Measurements from ENCODE around the gene FBRSL1.
A peak's percentile ranks its signal among the peaks of the same experiment; 100 is the strongest.

FBRSL1 gene

DNA sequence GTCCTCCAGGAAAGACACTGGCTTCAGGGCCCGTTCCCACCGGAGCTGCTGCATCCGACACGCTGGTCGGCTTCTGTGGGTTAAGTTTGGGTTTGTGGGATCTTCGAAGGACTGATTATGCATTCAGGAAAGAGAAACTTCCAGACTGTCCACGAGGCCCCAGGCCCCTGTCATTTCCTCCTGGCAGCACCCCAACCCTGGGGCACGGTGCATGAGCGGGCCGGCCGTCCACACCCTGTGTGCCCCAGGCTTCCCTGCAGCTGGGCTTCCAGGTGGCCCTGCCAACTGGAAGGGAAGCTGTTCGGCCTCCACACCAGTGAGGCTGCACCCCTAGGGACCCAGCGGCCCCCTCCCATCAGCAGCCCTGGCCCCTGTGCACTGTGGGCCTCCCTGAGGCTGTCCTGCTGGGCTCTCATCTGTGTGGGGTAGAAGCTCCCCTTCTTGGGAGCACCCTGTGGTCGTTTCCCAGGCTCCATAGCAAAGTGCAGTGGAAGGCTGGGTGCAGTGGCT is 9.3 kb upstream of the FBRSL1 start:
- no peak for DNase-seq (ENCODE audit: low read depth)
- no peak overlapping the region for H3K4me3 ChIP-seq (ENCODE audit: low read depth, low read length)

GRCh38 chr12:132481345-132481744 is 8.6 kb upstream of the FBRSL1 start:
- no peak overlapping the region for H3K4me3 ChIP-seq (ENCODE audit: low read depth, low read length)
- DNase-seq (ENCODE audit: low read depth) = no peak

DNA sequence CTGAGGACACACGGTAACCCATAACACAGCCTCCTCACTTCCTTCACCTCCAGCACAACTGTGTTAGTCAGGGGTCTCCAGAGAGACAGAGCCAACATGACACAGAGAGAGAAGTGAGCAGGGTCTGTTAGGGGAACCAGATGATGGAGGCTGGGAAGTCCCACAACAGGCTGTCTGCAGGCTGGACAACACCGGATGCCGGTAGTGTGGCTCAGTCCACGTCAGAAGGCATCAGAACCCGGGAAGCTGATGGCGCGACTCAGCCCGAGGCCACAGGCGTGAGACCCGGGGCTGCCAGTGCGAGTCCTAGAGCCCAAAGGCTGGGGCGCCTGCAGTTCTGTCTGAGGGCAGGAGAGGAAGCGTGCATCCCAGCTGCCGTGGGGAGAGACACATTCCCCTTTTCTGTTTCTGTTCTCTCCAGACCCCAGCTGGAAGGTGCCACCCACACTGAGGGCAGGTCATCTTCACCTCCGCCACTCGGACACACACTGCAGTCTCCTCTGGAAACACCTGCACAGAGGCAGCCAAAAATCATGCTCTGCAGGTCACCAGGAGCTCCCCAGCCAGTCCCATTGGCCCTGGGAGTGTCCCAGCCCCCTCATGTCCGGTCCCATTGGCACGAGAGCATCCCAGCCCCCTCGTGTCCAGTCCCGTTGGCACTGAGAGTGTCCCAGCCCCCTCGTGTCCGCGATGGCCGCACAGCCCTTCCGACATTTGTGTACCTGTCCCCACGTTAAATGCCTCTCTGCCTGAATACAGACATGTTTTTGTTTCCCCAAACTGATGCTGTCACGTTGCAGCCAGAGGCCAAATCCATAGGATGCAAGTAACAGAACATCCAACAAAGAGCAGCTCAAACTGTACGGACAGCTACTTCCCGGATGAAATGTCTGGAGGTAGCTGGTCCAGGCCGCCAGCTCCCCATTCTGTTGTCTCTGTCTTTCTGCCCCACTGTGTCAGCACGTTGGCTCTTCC is 7.9 kb upstream of the FBRSL1 start:
- no peak overlapping the region for H3K4me3 ChIP-seq (ENCODE audit: low read depth, low read length)
- DNase-seq (ENCODE audit: low read depth) = no peak

GRCh38 chr12:132482771-132483170 is 7.2 kb upstream of the FBRSL1 start:
- no peak for DNase-seq (ENCODE audit: low read depth)
- no peak overlapping the region for H3K4me3 ChIP-seq (ENCODE audit: low read depth, low read length)

- H3K4me3 ChIP-seq (ENCODE audit: low read depth, low read length) = no peak overlapping the region
These were observed 6.7 kb upstream of the FBRSL1 start for GRCh38 chr12:132483208-132483607.

GRCh38 chr12:132483612-132484011 is 6.3 kb upstream of the FBRSL1 start:
- no peak for DNase-seq (ENCODE audit: low read depth)
- no peak overlapping the region for H3K4me3 ChIP-seq (ENCODE audit: low read depth, low read length)

More at GRCh38 chr12:132483208-132483607, 6.7 kb upstream of the FBRSL1 start:
- DNase-seq (ENCODE audit: low read depth) = no peak

DNA sequence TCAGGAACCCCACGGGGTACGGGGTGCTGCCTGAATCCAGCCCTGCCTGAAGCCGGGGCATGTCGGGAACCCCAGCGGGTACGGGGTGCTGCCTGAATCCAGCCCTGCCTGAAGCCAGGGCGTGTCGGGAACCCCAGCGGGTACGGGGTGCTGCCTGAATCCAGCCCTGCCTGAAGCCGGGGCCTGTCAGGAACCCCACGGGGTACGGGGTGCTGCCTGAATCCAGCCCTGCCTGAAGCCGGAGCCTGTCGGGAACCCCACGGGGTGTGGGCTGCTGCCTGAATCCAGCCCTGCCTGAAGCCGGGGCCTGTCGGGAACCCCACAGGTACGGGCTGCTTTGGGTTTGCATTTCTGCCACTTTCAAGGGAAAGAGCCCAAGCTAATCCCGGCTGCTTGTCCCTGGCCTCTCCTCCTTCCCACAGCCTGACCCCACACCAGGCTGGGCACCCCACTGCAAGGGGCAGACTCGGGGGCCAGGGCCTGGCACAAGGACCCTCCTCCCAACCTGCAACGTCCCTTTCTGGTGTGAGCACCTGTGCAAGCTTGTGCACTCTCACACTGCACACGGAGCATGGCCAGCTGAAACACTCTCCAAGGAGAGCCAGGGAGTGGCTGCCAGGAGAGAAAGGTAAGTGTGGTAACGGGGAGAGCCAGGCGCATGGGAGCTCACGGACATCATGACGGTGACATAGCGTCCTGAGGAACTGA is 5.6 kb upstream of the FBRSL1 start:
- H3K4me3 ChIP-seq (ENCODE audit: low read depth, low read length) = no peak overlapping the region
- no peak for DNase-seq (ENCODE audit: low read depth)

GRCh38 chr12:132484891-132485441 is 5.0 kb upstream of the FBRSL1 start:
- no peak for DNase-seq (ENCODE audit: low read depth)
- no peak overlapping the region for H3K4me3 ChIP-seq (ENCODE audit: low read depth, low read length)

DNA sequence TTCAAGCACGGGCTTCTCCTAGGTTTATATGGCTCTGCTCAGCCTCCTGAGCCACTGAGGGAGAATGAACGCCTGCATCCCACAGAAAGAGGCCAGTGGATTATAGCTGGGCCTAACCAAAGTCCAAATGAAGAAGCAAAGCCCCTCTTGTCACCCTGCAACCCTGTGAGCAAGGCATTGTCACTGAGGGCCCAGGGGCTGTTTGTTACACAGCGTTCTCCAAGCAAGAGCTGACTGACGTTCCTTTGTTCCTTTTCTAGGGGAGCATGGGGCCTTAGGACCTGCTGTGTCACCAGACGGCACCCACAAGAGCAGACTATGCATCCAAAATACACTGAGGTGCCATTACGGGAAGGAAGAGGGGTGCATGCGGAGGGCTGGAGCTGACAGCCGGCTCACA is 4.3 kb upstream of the FBRSL1 start:
- DNase-seq (ENCODE audit: low read depth) = no peak
- H3K4me3 ChIP-seq (ENCODE audit: low read depth, low read length) = no peak overlapping the region

GRCh38 chr12:132486168-132486567 is 3.8 kb upstream of the FBRSL1 start:
- DNase-seq (ENCODE audit: low read depth) = no peak
- no peak overlapping the region for H3K4me3 ChIP-seq (ENCODE audit: low read depth, low read length)

DNA sequence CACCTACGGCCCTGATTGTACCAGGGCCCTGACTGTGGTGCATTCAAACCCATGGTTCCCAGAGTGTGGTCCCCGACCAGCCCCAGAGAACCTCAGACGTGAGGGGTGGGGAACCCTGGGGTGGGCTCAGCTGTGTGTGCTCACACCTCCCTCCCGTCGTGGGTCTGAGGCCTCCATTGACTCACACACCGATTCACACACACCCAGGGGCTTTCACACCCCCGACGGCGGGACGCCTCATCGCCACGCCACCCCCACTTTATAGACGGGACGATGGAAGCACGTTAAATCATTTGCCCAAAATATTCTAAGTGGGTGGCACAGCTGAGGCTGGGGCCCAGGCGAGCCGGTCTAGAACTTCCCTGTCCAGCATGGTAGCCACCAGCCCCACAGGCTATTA is 3.4 kb upstream of the FBRSL1 start:
- H3K4me3 ChIP-seq (ENCODE audit: low read depth, low read length) = no peak overlapping the region

GRCh38 chr12:132487311-132487741 is 2.6 kb upstream of the FBRSL1 start:
- DNase-seq (ENCODE audit: low read depth) = no peak
- no peak overlapping the region for H3K4me3 ChIP-seq (ENCODE audit: low read depth, low read length)

More for the DNA sequence above, 3.4 kb upstream of the FBRSL1 start:
- no peak for DNase-seq (ENCODE audit: low read depth)

DNA sequence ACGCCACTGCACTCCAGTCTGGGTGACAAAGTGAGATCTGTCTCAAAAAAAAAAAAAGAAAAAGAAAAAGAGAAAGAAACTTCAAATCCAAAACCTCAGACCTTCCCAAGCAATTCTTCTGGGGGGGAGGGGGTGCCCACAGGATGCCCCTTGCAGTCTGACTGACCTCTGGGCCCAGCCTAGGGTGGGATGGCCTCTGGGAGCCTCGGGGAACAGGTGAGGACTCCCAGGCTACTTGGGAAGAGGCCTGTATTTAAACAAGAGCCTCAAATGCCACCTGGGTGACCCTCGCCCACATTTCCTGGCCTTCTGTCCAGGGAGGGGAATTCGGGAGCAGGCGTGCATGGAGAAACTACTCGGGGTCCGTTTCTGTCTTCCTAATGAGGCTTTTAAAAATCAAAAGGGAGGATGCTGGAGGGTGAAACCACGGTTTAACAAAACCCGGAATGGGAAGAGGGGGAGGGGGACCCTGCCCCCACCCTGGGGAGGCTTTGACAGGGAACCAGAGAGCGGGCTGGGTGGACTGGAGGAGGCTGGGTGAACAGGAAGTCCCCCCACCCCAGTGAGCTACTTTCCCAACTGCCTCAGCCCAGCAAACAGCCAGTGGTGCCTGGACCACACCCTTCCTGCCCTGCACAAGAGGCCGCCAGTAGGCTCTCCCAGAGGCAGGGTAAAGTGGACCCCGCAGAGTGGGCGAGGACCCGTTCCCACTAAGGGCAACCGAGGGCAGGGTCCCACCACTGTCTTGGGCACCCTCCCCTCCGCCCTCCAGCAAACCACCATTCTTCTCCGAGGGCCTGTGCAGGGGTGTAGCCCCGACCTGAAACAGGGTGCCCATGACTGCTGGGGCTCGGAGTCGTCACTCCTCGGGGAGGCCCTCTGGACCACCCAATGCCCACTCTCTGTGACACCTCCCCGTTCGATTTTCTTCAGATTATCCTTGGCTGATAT is 1.5 kb upstream of the FBRSL1 start:
- no peak for DNase-seq (ENCODE audit: low read depth)
- H3K4me3 ChIP-seq (ENCODE audit: low read depth, low read length) = no peak overlapping the region

DNA sequence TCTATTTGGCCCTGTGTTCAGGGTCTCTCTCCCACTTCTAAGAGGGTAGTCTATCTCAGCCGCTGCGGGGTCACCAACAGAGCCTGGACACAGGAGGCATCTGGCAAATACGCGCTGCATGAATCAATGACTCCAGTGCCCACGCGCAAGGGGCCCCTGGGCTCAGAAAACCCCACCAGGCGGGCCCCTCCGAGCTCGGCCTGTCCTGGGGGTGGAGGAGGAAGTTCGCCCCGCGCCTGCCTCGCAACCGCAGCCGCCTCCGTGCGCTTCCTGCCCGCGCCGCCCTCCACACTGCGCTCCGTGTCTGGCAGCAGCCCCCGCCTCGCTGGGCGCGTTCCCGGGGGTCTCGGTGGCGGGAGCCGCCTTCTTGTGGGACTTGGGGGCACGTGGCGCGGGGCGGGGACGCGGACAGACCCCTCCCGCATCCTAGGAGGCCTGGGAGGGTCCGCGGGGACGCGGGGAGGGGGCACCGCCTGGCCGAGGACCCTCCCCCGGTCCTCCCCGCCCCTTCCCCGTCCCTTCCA is 811 bp upstream of the FBRSL1 start:
- no peak for DNase-seq (ENCODE audit: low read depth)

GRCh38 chr12:132490422-132491137 is 629 bp downstream of the FBRSL1 start:
- no peak for DNase-seq (ENCODE audit: low read depth)
- H3K4me3 ChIP-seq (ENCODE audit: low read depth, low read length) = peak overlapping the region; percentile 72

More for the DNA sequence above, 811 bp upstream of the FBRSL1 start:
- peak overlapping the region; percentile 62 for H3K4me3 ChIP-seq (ENCODE audit: low read depth, low read length)

- DNase-seq (ENCODE audit: low read depth) = no peak
- H3K4me3 ChIP-seq (ENCODE audit: low read depth, low read length) = peak overlapping the region; percentile 72
These were observed 1.2 kb downstream of the FBRSL1 start for GRCh38 chr12:132491138-132491663.

- peak overlapping the region; percentile 72 for H3K4me3 ChIP-seq (ENCODE audit: low read depth, low read length)
- DNase-seq (ENCODE audit: low read depth) = no peak
These were observed 1.9 kb downstream of the FBRSL1 start for GRCh38 chr12:132491761-132492378.
